22Rv1 (cell line): Measurements from ENCODE around the gene MTCH1.

ENCODE experiments used
- H3K27ac ChIP-seq: fragments of 450-650 bp; 2 replicates; pipeline ENCODE4 v1.5.1; 2017
- CTCF ChIP-seq: fragments of 450-650 bp; IDR thresholded peaks from 2 replicates; pipeline ENCODE4 v1.5.1; 2017; ENCODE audit warnings: mild to moderate bottlenecking
- ZFX ChIP-seq: fragments of 450-650 bp; IDR thresholded peaks from 2 replicates; pipeline ENCODE4 v1.6.1; 2017; ENCODE audit warnings: antibody characterized with exemption, borderline replicate concordance

Gene MTCH1

GRCh38 chr6:37006793-37007339 is 20.9 kb upstream of the MTCH1 start:
- no peak overlapping the region for H3K27ac ChIP-seq
- TF ChIP-seq ZFX: no peak
- no peak for TF ChIP-seq CTCF

- TF ChIP-seq CTCF: no peak
- no peak for TF ChIP-seq ZFX
- H3K27ac ChIP-seq: no peak overlapping the region
Measured at GRCh38 chr6:37005827-37006567, 20.0 kb upstream of the MTCH1 start.

GRCh38 chr6:37005061-37005810 is 19.2 kb upstream of the MTCH1 start, which contains the start of gene FGD2:
TSS of gene FGD2 (plus strand) at chr6:37005655. CDS start at chr6:37005818, 163 bp downstream.
- TF ChIP-seq CTCF (no peak), ZFX (no peak)
- H3K27ac ChIP-seq: no peak within 1 kb of the TSS

GRCh38 chr6:37004044-37004980 is 18.3 kb upstream of the MTCH1 start:
- no peak for TF ChIP-seq CTCF
- TF ChIP-seq ZFX: no peak
- H3K27ac ChIP-seq: no peak overlapping the region

- H3K27ac ChIP-seq: no peak overlapping the region
- no peak for TF ChIP-seq CTCF
- TF ChIP-seq ZFX: no peak
Measured at GRCh38 chr6:36999751-37000125, 13.7 kb upstream of the MTCH1 start.

GRCh38 chr6:36999061-36999750 is 13.2 kb upstream of the MTCH1 start:
- H3K27ac ChIP-seq: no peak overlapping the region
- TF ChIP-seq ZFX: no peak
- no peak for TF ChIP-seq CTCF
